NCI-H82 (cell line): ENCODE measurements around the gene ECHDC3.
"Not testable (repeated sequence)": the region's sequence is repeated elsewhere in the genome, so short reads cannot be mapped to it uniquely, and the experiment has no call there.

Experiments
- DNase-seq: peaks from one replicate; lab custom pipeline; 2025; lab: John Stamatoyannopoulos, UW

Gene ECHDC3, protein sequence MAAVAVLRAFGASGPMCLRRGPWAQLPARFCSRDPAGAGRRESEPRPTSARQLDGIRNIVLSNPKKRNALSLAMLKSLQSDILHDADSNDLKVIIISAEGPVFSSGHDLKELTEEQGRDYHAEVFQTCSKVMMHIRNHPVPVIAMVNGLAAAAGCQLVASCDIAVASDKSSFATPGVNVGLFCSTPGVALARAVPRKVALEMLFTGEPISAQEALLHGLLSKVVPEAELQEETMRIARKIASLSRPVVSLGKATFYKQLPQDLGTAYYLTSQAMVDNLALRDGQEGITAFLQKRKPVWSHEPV

DNA sequence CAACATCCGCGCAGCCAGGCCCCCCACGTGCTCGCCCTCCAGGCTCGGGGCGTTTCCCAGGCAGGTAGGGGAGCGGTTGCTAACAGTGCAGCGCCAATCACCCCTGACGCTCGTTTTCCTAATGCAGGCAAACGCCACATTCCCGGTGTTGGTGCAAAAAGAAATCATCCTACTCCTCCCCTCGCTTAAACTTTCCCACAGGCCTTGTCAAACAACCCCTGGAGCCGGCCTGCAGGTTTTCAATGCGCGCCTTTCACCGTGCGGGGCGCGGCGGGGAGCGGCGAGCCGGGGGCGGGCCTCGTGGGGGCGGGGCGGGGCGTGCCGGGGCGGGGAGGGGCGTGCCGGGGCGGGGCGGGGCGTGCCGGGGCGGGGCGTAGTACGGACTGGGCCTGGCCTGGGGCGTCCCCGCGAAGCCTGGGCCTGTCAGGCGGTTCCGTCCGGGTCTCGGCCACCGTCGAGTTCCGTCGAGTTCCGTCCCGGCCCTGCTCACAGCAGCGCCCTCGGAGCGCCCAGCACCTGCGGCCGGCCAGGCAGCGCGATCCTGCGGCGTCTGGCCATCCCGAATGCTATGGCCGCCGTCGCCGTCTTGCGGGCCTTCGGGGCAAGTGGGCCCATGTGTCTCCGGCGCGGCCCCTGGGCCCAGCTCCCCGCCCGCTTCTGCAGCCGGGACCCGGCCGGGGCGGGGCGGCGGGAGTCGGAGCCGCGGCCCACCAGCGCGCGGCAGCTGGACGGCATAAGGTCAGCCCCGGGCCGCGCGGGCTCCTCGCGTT, at the start of gene ECHDC3:
Gene ECHDC3 (plus strand): TSS at position 374 of the 770 bp plus-strand sequence. CDS start 195 bp downstream, at position 569.
- peak; percentile 31 for DNase-seq

DNA sequence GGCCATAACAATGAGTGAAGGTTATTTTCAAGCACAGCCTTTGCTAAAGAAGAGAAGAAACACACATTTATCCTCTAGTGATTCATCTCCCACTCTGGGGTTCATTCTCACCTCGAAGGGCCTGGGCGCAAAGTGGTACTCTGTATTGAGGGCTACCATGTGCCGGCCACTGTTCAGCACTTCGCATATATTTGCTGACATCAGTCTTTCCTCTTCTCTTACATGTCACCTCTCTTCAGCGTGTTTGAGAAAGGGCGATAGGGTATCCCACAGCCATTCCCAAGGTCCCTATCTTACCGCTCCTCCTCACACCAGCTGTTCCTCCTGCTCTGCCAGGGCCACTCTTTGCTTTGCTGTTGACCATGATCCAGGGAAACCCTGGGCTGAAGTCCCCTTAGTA, 48.8 kb upstream of the ECHDC3 start:
- no peak for DNase-seq

DNA sequence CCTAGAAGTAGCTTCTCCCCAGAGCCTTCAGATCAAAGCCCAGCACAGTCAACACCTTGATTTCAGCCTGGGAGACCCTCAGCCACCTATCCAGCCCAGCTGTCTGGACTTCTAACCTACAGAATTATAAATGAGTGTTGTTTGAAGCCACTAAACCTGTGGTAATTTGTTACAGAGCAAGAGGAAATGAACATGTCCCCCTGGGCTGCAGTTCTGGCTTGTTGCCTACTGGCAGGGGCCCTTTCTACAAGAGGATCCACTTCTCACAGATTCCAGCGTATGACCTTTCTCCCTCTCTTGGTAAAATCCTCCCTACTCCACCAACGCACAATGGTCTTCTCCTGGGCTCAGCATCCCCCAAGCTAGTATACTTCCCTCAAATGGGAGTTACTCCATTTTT, 46.4 kb upstream of the ECHDC3 start:
- no peak for DNase-seq

DNA sequence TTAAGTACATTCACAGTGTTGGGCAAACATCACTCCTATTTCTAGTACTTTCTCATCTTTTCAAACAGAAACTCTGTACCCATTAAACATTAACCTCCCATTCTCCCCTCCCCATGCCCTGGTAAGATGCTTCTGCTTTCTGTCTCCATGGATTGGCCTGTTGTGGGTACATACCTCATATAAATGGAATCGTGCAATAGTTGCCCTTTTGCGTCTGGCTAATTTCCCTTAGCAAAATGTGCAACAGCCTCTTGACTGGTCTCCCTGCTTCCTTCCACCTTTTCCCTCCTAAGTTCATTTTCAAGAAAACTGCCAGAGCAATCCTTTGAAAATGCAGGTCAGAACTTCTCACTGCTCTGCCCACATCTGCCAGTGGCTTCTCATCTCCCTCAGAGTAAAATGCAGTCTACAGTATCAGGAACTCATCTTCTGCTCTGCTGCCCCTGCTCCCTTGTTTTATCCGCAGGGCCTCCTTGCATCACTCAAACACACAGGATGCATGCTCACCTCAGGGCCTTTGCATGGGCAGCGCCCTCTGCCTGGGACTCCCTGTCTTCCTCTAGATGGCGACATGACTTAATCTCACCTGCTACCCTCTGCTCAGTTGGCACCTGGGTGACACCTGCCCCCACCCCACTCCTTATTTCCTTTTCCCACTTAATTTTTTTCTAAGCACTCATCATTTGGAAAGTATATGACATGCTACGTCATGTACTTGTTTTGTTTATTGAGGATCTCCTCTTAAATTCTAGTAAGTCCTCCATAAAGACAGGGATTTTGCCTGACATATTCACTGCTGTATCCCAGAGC, 44.3 kb upstream of the ECHDC3 start:
- DNase-seq: no peak

DNA sequence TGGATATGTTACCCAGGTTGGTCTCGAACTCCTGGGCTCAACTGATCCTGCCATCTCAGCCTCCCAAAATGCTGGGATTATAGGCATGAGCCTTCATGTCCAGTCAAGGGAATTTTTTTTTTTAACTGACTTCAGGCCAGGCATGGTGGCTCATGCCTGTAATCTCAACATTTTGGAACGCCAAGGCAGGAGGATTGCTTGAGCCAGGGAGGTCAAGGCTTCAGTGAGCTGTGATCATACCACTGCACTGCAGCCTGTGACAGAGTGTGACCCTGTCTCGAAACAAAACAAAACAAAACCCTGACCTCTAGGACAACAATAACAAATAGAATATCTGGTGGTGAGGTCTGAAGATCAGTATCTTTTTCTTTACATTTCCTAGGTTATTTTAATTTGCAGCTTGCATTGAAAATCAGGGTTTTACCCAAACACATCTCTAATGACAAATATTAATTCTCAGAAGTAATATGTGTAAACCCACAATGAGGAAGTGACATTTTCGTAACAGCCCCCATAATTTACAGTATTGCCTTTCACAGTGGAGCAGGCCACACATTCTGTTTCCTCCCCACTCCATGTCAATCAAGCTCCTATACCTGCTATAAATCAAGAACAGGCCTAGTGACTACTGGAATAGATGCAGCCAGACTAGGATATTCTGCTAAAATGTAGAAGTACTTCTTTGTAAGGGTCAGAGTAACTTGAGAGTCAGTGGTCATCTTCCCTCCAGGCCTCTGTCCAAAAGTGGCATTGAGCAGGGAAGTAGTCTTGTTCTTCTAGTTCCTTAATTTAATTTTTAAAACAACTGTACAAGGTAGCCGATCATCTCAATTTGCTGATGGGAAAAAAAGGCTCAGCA, 43.3 kb upstream of the ECHDC3 start:
- DNase-seq: no peak

GRCh38 chr10:11699550-11700097, 42.6 kb upstream of the ECHDC3 start:
- DNase-seq: no peak

- DNase-seq: no peak
Observed at GRCh38 chr10:11700539-11700938, 41.6 kb upstream of the ECHDC3 start.

GRCh38 chr10:11701451-11702095, 40.6 kb upstream of the ECHDC3 start:
- no peak for DNase-seq

DNA sequence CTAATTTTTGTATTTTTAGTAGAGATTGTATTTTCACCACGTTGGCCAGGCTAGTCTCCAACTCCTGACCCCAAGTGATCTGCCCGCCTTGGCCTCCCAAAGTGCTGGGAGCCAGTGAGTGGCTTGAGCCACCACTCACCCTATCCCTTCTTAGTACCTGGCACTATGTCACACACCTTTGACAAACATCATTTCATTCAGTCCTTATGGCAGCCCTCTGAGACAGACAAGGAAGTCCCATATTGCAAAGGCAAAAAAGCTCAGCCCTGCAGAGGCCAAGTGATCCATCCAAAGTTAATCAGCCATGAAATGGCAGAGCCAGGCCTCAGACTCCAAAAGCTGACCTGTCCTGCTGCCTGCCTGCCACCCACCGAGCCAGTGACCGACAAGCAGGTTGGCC, 39.9 kb upstream of the ECHDC3 start:
- no peak for DNase-seq

DNA sequence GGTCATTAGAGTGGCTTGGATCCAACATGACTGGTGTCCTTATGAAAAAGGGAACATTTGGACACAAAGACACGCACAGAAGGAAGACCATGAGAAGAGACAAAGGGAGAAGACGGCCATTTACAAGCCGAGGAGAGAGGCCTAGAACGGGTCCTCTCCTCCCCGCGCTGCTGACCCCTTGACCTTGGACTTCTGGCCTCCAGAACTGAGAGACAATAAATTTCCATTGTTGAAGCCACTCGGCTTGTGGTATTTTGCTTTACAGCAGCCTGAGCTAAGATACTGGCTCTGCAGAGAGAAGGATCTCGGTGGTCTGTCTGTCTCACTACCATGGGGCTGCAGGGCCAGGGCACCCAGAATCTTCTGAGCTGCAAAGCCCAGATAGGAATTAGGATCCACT, 38.1 kb upstream of the ECHDC3 start:
- DNase-seq: no peak

DNA sequence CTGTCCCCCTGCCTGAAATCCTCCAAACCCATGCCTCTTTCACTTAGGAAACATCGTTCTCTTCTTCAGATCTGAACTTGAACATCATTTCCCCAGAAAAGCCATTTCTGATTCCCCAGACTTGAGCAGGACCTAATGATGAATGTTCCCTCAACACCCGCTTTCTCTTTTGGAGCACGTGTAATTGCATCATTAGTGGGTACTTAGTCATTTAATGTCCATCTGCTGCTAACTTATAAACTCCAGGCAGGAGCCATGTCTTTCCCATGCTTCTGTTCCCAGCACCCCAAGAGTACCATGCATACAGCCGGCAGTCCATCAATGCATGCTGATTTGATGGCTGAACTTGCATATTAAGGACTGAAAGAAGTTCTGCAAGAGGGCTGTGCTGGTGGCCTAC, 36.5 kb upstream of the ECHDC3 start:
- DNase-seq: no peak

GRCh38 chr10:11706895-11707567, 35.2 kb upstream of the ECHDC3 start:
- DNase-seq: no peak

DNA sequence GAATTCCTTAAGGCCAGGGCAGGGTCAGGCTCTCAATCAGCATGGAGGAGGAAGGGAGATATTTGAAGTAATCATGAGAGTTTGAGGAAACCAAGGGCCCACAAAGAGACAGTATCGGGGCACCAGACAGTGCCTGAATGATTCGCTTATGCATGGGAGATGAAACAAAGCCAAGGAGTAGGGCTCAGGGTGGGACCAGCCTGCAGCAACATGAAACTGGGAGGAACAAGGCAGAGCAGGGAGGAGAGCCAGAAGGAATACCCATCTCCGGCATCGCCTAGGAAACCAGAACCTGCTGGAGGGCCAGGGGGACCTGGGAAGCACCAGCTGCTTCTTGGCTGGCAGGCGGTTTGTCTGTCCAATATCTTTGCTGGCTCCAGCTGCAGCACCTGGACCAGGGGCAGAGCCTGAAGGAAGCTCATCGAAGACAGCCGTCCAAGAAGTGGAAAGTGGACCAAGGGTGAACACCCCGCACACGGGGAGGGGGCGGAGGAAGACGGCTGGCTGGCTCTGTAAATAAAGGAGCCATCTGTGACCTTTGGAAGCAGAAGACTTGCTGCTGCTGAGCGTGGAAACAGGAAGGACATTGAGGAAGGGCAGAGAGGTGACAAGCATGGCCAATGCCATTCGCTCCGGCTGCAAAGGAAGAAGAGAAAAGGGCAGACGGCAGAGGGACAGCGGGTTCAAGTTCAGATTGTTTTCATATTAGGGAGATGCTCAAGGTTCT, 34.4 kb upstream of the ECHDC3 start:
- DNase-seq: no peak

GRCh38 chr10:11708801-11709200, 33.4 kb upstream of the ECHDC3 start:
- DNase-seq: not testable (repeated sequence)

- no peak for DNase-seq
Observed at GRCh38 chr10:11712744-11713143, 29.4 kb upstream of the ECHDC3 start.

DNA sequence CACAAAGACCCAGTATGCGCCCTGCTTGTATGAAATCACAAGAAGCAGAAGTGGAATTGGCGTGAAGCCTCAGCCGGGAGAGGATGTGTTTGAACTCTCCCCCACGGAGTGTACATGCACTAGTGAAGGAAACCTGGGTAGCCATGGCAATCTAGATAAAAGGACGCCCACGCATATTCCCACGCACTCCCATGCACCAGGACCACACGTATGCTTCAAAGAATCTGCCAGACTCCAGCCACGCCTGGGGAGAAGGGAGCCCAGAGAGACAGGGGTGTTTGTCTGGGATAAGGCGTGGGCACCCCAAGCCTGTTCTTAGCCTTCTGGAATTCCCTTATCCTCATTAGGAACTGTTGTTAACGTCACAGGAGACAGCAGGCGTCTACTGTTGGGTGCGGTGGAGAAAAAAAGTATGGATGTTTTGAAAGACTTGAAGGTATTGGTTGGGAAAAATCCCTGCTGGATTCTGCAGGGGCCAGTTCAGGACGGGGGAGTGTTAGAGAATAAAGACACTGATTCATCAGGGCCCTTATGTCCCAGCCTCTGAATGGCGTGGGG, 28.9 kb upstream of the ECHDC3 start:
- no peak for DNase-seq

DNA sequence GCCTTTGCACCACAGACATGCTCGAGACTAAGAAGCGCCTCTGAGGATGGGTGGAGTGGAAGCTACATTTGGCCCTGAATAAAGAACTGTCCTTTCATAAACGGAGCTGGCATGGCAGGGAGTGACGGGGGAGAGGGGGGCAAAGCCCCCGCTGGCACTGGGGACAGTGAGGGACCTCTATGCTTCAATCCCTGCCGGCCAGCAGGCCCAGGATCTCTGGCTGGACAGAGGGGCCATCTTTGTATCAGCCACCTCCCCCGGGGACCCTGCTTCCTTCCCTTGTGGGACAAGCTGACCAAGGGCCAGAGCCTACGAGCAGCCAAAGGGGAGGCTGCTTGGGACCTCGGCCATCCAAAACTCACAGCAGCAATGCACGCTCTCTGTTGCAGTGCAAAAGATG, 28.2 kb upstream of the ECHDC3 start:
- no peak for DNase-seq

DNA sequence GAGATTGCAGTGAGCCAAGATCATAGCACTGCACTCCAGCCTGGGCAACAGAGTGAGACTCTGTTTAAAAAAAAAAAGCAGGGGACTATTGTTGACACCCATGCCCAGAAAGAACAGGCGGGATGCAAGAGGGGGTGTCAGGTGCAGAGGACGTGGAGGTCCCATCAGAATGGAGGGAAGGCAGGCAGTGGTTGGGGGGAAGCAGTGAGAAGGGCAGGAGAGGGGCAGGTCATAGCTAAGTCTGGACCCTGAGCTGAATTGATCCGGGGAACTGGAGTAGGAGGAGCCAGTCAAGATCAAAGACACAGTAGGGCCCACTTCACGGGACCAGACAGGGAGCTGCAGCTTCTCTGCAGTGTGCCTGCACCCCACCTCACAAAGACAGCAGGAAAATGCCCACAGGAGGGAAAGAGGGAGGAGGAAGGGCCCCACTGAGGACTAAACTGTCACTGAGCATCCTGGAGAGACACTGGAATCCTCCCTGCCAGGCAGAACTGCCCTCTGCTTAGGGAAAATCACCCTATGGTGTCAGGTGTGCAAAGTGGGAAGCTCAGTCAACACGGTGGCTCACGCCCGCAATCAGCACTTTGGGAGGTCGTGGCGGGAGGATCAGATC, 27.3 kb upstream of the ECHDC3 start:
- no peak for DNase-seq
